Fibroblast of skin of right biceps (primary cell): Measurements from ENCODE around the gene CROCC2.

Experiments
- DNase-seq: peaks from one replicate; pipeline ENCODE4 v3.0.0-alpha.2; 2013

The CROCC2 gene

GRCh38 chr2:241019441-241020139 is 113.5 kb downstream of the CROCC2 start:
- no peak for DNase-seq

GRCh38 chr2:241020201-241020600 is 114.1 kb downstream of the CROCC2 start:
- DNase-seq, result no peak

GRCh38 chr2:241020629-241021190 is 114.6 kb downstream of the CROCC2 start:
- no peak for DNase-seq

GRCh38 chr2:241025639-241026038 is 119.5 kb downstream of the CROCC2 start:
- no peak for DNase-seq

- DNase-seq, result no peak
Observed at GRCh38 chr2:241029599-241030332, 123.6 kb downstream of the CROCC2 start.

- DNase-seq, result no peak
Observed at GRCh38 chr2:241030333-241030680, 124.2 kb downstream of the CROCC2 start.

- DNase-seq, result no peak
Observed at GRCh38 chr2:241030883-241031282, 124.7 kb downstream of the CROCC2 start.

GRCh38 chr2:241031436-241032165 is 125.5 kb downstream of the CROCC2 start:
- DNase-seq, result no peak

- DNase-seq, result no peak
Observed at GRCh38 chr2:241033336-241033987, 127.3 kb downstream of the CROCC2 start.

- DNase-seq, result no peak
Observed at GRCh38 chr2:241033994-241034393, 127.9 kb downstream of the CROCC2 start.

- no peak for DNase-seq
Observed at GRCh38 chr2:241034490-241035141, 128.5 kb downstream of the CROCC2 start.

- DNase-seq, result no peak
Observed at GRCh38 chr2:241035142-241035817, 129.1 kb downstream of the CROCC2 start.

GRCh38 chr2:241035818-241036396 is 129.8 kb downstream of the CROCC2 start:
- no peak for DNase-seq

- no peak for DNase-seq
Observed at GRCh38 chr2:241036397-241036963, 130.3 kb downstream of the CROCC2 start.

GRCh38 chr2:241036964-241037421 is 130.9 kb downstream of the CROCC2 start:
- DNase-seq, result no peak

GRCh38 chr2:241037498-241037897 is 131.4 kb downstream of the CROCC2 start:
- DNase-seq, result no peak

GRCh38 chr2:241038374-241039180 is 132.4 kb downstream of the CROCC2 start:
- no peak for DNase-seq

- DNase-seq, result no peak
Observed at GRCh38 chr2:241039416-241039815, 133.3 kb downstream of the CROCC2 start.

- DNase-seq, result no peak
Observed at GRCh38 chr2:241040081-241040803, 134.1 kb downstream of the CROCC2 start.
